HEK293T (cell line): ENCODE measurements around the gene NUPR2.
"Not testable (repeated sequence)": the region's sequence is repeated elsewhere in the genome, so short reads cannot be mapped to it uniquely, and the experiment has no call there.

Experiments used
- CTCF ChIA-PET: fragments of 350-600 bp; formaldehyde crosslinking; extraction: SDS; loops from one replicate; lab custom pipeline; 2021; ENCODE audit warnings: antibody characterized with exemption, inconsistent platforms; lab: Yijun Ruan, JAX
- POLR2A ChIA-PET: fragments of 350-600 bp; formaldehyde crosslinking; extraction: SDS; loops from one replicate; lab custom pipeline; 2020; ENCODE audit warnings: antibody characterized with exemption, inconsistent platforms; lab: Yijun Ruan, JAX
- DNase-seq: peaks from one replicate; pipeline ENCODE4 v3.0.0; 2012; ENCODE audit warnings: mixed read lengths; ENCODE audit errors: extremely low spot score
- ARNT ChIP-seq: fragments of 450-650 bp; IDR thresholded peaks from 2 replicates; pipeline ENCODE4 v1.6.1; 2017; ENCODE audit warnings: mild to moderate bottlenecking
- BHLHE40 ChIP-seq: fragments of 450-650 bp; IDR thresholded peaks from 2 replicates; pipeline ENCODE4 v1.6.1; 2016; ENCODE audit warnings: mild to moderate bottlenecking, moderate library complexity, borderline replicate concordance
- CTBP1 ChIP-seq: fragments of 450-650 bp; IDR thresholded peaks from 2 replicates; pipeline ENCODE4 v1.6.1; 2016; ENCODE audit warnings: borderline replicate concordance
- ELF4 ChIP-seq: fragments of 450-650 bp; IDR thresholded peaks from 2 replicates; pipeline ENCODE4 v1.6.1; 2017; ENCODE audit warnings: antibody characterized with exemption
- FOXA1 ChIP-seq: fragments of 450-650 bp; IDR thresholded peaks from 2 replicates; pipeline ENCODE4 v1.6.1; 2016; ENCODE audit warnings: mild to moderate bottlenecking
- FOXK2 ChIP-seq: fragments of 450-650 bp; IDR thresholded peaks from 2 replicates; pipeline ENCODE4 v1.6.1; 2016; ENCODE audit warnings: mild to moderate bottlenecking
- FOXM1 ChIP-seq: fragments of 450-650 bp; IDR thresholded peaks from 2 replicates; pipeline ENCODE4 v1.6.1; 2017; ENCODE audit warnings: mild to moderate bottlenecking, borderline replicate concordance
- HDGF ChIP-seq: fragments of 450-650 bp; IDR thresholded peaks from 2 replicates; pipeline ENCODE4 v1.6.1; 2017; ENCODE audit warnings: antibody characterized with exemption, borderline replicate concordance
- L3MBTL2 ChIP-seq: fragments of 450-650 bp; conservative IDR thresholded peaks from 2 replicates; pipeline ENCODE4 v1.6.1; 2016; ENCODE audit warnings: mild to moderate bottlenecking
- LEF1 ChIP-seq: fragments of 450-650 bp; IDR thresholded peaks from 2 replicates; pipeline ENCODE4 v1.6.1; 2017; ENCODE audit warnings: mild to moderate bottlenecking, borderline replicate concordance
- NFRKB ChIP-seq: fragments of 450-650 bp; IDR thresholded peaks from 2 replicates; pipeline ENCODE4 v1.6.1; 2016; ENCODE audit warnings: mild to moderate bottlenecking, moderate library complexity
- PKNOX1 ChIP-seq: fragments of 450-650 bp; IDR thresholded peaks from 2 replicates; pipeline ENCODE4 v1.6.1; 2016
- SP1 ChIP-seq: fragments of 450-650 bp; IDR thresholded peaks from 2 replicates; pipeline ENCODE4 v1.6.1; 2017
- SUZ12 ChIP-seq: fragments of 450-650 bp; IDR thresholded peaks from 2 replicates; pipeline ENCODE4 v1.6.1; 2016; ENCODE audit warnings: mild to moderate bottlenecking
- TARDBP ChIP-seq: fragments of 450-650 bp; IDR thresholded peaks from 2 replicates; pipeline ENCODE4 v1.6.1; 2016
- ZNF384 ChIP-seq: fragments of 450-650 bp; IDR thresholded peaks from 2 replicates; pipeline ENCODE4 v1.6.1; 2016

Gene NUPR2

DNA sequence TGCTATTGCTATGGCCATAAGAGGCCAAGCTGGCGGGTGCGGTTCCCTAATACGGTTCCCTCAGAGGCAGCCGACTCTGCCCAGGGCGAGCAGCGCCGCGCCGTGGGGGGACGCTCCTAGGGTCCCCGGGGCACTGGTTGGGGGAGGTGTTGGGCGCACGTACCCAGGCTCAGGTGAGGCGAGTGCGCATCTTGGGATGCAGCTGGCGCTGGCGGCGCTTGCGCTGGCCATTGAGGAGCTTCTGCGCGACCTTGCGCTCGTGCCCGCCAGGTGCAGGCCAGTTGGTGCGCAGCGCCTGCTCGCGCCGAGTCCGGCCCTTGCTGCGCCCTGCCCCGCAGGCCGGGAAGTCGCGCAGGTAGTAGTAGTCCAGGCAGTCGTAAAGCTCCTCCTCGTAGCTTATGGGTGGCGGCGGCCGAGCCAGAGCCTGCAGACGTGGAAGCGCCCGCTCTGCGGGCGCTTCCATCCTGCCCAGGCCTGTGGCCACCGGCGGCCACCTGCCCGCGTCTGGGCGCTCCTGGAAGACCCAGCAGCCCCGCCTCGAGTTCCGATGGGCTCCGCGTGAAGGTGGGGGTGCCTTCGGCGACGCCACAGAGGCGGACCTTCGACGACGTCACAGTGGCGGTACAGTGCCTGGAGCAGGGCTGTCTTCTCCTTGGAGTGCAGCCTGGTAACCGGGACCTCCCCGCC, at the start of gene NUPR2:
Gene NUPR2, minus strand, starts transcription at position 566 of the 687 bp plus-strand sequence. Its CDS starts 103 bp downstream, at position 463.
- POLR2A ChIA-PET = interaction anchor here (1.5 kb wide), 1 partner anchor 10 kb away, joined by 5 read pairs; the partner anchor contains the start of gene CHCHD2
- no peak for TF ChIP-seq HDGF
- TF ChIP-seq L3MBTL2 = no peak
- no peak for TF ChIP-seq ARNT
- TF ChIP-seq ELF4 = no peak
- TF ChIP-seq NFRKB = no peak
- no peak for TF ChIP-seq PKNOX1
- no peak for TF ChIP-seq BHLHE40
- no peak for TF ChIP-seq CTBP1
- no peak for TF ChIP-seq SUZ12
- no peak for TF ChIP-seq FOXM1
- no peak for DNase-seq
- CTCF ChIA-PET = no interaction called here

DNA sequence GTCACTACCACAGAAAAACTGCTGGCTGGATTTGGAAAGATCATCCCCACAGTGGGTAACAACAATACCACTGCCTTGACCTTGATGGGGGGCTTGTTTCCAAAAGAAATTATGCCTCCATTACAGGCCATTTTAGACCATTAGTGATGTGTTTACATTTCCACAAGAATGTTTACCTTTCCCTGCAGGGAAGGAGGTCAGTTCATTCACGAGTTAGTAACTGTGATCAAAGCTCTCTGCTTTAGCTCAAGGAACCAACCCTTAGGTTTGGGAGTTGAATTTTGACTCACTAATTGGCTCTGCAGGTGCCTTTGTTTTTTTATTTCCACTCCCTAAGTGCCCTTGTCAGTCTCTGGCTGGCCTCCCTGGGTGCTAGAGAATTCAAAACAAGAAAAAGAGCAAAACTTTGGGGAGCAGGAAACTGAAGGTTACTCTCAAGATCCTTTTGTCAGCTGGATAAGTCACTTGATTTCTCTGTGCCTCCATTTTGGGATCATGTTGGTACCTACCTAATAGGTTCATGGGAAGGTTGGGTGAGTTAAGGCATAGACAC, 41.1 kb upstream of the NUPR2 start:
- CTCF ChIA-PET = no interaction called here

GRCh38 chr7:56131062-56131461, 14.8 kb upstream of the NUPR2 start:
- DNase-seq, POLR2A ChIA-PET: not testable (repeated sequence)
- CTCF ChIA-PET = interaction anchor here (0.6 kb wide), 1 partner anchor 12 kb away, joined by 4 read pairs; no protein-coding TSS in a partner anchor

More for the DNA sequence above, 41.1 kb upstream of the NUPR2 start:
- POLR2A ChIA-PET = no interaction called here
- no peak for DNase-seq
- TF ChIP-seq FOXK2 (no peak), SP1 (no peak), LEF1 (no peak), ELF4 (no peak), FOXM1 (no peak), HDGF (no peak), SUZ12 (no peak), ARNT (no peak), L3MBTL2 (no peak), FOXA1 (no peak), BHLHE40 (no peak), ZNF384 (no peak), CTBP1 (no peak), TARDBP (no peak), NFRKB (no peak), PKNOX1 (no peak)

- TF ChIP-seq SP1 (no peak), ELF4 (no peak), ARNT (no peak), NFRKB (no peak), FOXK2 (no peak)
- no peak for DNase-seq
Observed at GRCh38 chr7:56127241-56127975, 11.2 kb upstream of the NUPR2 start.

DNA sequence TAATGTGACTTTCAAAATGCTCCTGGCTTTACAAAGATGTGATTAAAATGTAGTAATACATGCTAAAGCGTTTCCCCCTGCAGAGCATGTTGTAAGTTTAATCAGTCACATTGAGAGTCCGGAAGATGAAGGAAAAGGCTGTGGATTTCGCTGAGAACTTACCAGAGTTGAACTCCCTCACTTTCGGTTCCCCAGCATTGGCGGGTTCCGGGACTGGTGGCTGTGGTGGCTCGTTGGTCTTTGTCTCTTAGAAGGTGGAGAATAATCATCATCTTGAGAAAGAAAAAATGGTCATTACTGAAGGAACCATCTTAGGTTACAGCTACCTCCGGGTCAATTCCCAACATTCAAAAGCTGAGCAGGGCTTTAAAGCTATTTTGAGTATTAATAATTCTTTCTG, 9.6 kb upstream of the NUPR2 start:
- TF ChIP-seq SUZ12 = no peak
- TF ChIP-seq NFRKB = no peak
- TF ChIP-seq BHLHE40 = no peak
- TF ChIP-seq FOXK2 = no peak
- TF ChIP-seq FOXM1 = no peak
- no peak for TF ChIP-seq L3MBTL2
- TF ChIP-seq LEF1 = no peak
- no peak for TF ChIP-seq SP1
- no peak for TF ChIP-seq ARNT
- no peak for TF ChIP-seq TARDBP
- TF ChIP-seq HDGF = no peak
- no peak for TF ChIP-seq ELF4
- no peak for TF ChIP-seq PKNOX1
- TF ChIP-seq ZNF384 = no peak
- CTCF ChIA-PET = no interaction called here
- POLR2A ChIA-PET = no interaction called here
- no peak for DNase-seq

More at GRCh38 chr7:56127241-56127975, 11.2 kb upstream of the NUPR2 start:
- POLR2A ChIA-PET = no interaction called here
- CTCF ChIA-PET = no interaction called here

- ChIA-PET POLR2A (no interaction called here), CTCF (interaction anchor here (0.5 kb wide), 1 partner anchor 8 kb away, joined by 5 read pairs; no protein-coding TSS in a partner anchor)
- DNase-seq = no peak
- TF ChIP-seq NFRKB (no peak), BHLHE40 (no peak), FOXK2 (no peak), ZNF384 (no peak), HDGF (no peak), FOXM1 (no peak), L3MBTL2 (no peak), FOXA1 (no peak), CTBP1 (no peak), TARDBP (no peak), LEF1 (no peak), SUZ12 (no peak)
Observed at GRCh38 chr7:56124981-56125380, 8.8 kb upstream of the NUPR2 start.
